GM12878 (cell line): ENCODE results near the gene CNTNAP2. TPM values are rescaled to one million over a fixed set of nuclear protein-coding genes. Genes with fewer than 3 reads are reported as not detected.

ENCODE experiments used
- ATAC-seq: fragments of 200-7000 bp; cut with Tn5 transposase; 3 replicates; pipeline ENCODE4 v1.9.1; 2020; ENCODE audit warnings: mild to moderate bottlenecking, moderate library complexity
- BruUV-seq: library from RNA; stranded (reverse); fragments of 400-500 nt; replicated peaks from 2 replicates; lab custom pipeline; 2021; lab: Mats Ljungman, UMichigan
- CTCF ChIA-PET: fragments of 300-600 bp; sonication (Branson Sonifier 250); formaldehyde crosslinking; extraction: SDS; loops from one replicate; lab custom pipeline; 2021; ENCODE audit warnings: inconsistent platforms; lab: Yijun Ruan, JAX
- POLR2A ChIA-PET: fragments of 350-600 bp; formaldehyde crosslinking; extraction: SDS; loops from one replicate; lab custom pipeline; 2021; ENCODE audit warnings: inconsistent platforms; lab: Charles Lee
- RAD21 ChIA-PET: fragments of 300-600 bp; sonication (Branson Sonifier 250); formaldehyde crosslinking; loops from one replicate; lab custom pipeline; 2023; ENCODE audit warnings: antibody characterized with exemption; ENCODE audit not compliant: unreplicated experiment; lab: Charles Lee
- SMC1A ChIA-PET: fragments of 300-600 bp; sonication (Branson Sonifier 250); formaldehyde crosslinking; loops from one replicate; lab custom pipeline; 2023; ENCODE audit not compliant: unreplicated experiment, uncharacterized antibody; lab: Charles Lee
- DNase-seq: peaks from one replicate; pipeline ENCODE4 v3.0.0-alpha.2; 2011; ENCODE audit warnings: low read depth, low spot score
- FAIRE-seq: peaks from 3 replicates; lab custom pipeline; 2011; peaks lifted over from hg19 to GRCh38; lab: Jason Lieb, UNC
- H2AFZ ChIP-seq: 2 replicates; pipeline ENCODE4 v1.6.0; 2011; ENCODE audit warnings: low read depth, low read length, control low read depth; ENCODE audit not compliant: control insufficient read depth
- H3K27ac ChIP-seq: 2 replicates; pipeline ENCODE4 v1.5.1; 2011; ENCODE audit warnings: control low read depth; ENCODE audit not compliant: control insufficient read depth, insufficient read depth
- H3K27me3 ChIP-seq, 2 experiments: replicated peaks in 1 of 2; 2 replicates each; pipeline versions ENCODE4 v1.6.0 to v1.6.1; 2011; ENCODE audit warnings: low read length in 1 of 2; ENCODE audit not compliant: control insufficient read depth in 2 of 2, insufficient read depth in 2 of 2
- H3K36me3 ChIP-seq, 2 experiments: 2 replicates each; pipeline ENCODE4 v1.5.1; 2011; ENCODE audit warnings: low read length in 1 of 2; ENCODE audit not compliant: control insufficient read depth in 2 of 2, insufficient read depth in 2 of 2
- H3K4me1 ChIP-seq: 2 replicates; pipeline ENCODE4 v1.6.1; 2011; ENCODE audit warnings: mild to moderate bottlenecking, low read length, moderate library complexity, mixed read lengths; ENCODE audit not compliant: control insufficient read depth, insufficient read depth
- H3K4me2 ChIP-seq: 2 replicates; pipeline ENCODE4 v1.6.0; 2011; ENCODE audit warnings: control low read depth; ENCODE audit not compliant: control insufficient read depth, insufficient read depth
- H3K4me3 ChIP-seq: fragments of 200-600 bp; sonication (generic); 2 replicates; pipeline ENCODE4 v1.5.1; 2016
- H3K79me2 ChIP-seq: 2 replicates; pipeline ENCODE4 v1.6.0; 2011; ENCODE audit warnings: low read length; ENCODE audit not compliant: control insufficient read depth, insufficient read depth
- H3K9ac ChIP-seq: 2 replicates; pipeline ENCODE4 v1.8.0; 2011; ENCODE audit warnings: low read length, control low read depth, mixed read lengths; ENCODE audit not compliant: control insufficient read depth, insufficient read depth
- H3K9me3 ChIP-seq: replicated peaks from 3 replicates; pipeline ENCODE4 v1.5.1; 2011; ENCODE audit warnings: mild to moderate bottlenecking, low read length; ENCODE audit not compliant: control insufficient read depth, insufficient read depth
- H4K20me1 ChIP-seq: 2 replicates; pipeline ENCODE4 v1.6.0; 2011; ENCODE audit not compliant: control insufficient read depth, insufficient read depth
- EP300 ChIP-seq, 2 experiments: fragments of 150-350 bp in 1 of 2; IDR thresholded peaks; 2 replicates each; pipeline ENCODE4 v1.6.1; 2011 to 2012; ENCODE audit warnings: low read depth in 2 of 2, low read length in 2 of 2, borderline replicate concordance in 1 of 2, improper control_type of control experiment in 1 of 2, inconsistent platforms in 1 of 2; ENCODE audit not compliant: control insufficient read depth in 1 of 2
- ESRRA ChIP-seq: IDR thresholded peaks from 2 replicates; pipeline ENCODE4 v1.6.1; 2012; ENCODE audit warnings: mild to moderate bottlenecking, low read length, improper control_type of control experiment
- HDAC6 ChIP-seq: fragments of 200-600 bp; sonication (generic); IDR thresholded peaks from one replicate; pipeline ENCODE4 v1.8.0; 2017; ENCODE audit warnings: antibody characterized with exemption; ENCODE audit not compliant: unreplicated experiment
- NBN ChIP-seq: fragments of 450-650 bp; IDR thresholded peaks from 2 replicates; pipeline ENCODE4 v1.6.1; 2016
- NRF1 ChIP-seq: conservative IDR thresholded peaks from 2 replicates; pipeline ENCODE4 v1.6.1; 2011; ENCODE audit warnings: mild to moderate bottlenecking, low read depth, low read length, improper control_type of control experiment
- PAX5 ChIP-seq: IDR thresholded peaks from 2 replicates; pipeline ENCODE4 v1.6.1; 2011; ENCODE audit warnings: low read depth, low read length, borderline replicate concordance
- POLR2AphosphoS2 ChIP-seq: IDR thresholded peaks from 2 replicates; pipeline ENCODE4 v1.6.1; 2011; ENCODE audit warnings: low read depth, mild to moderate bottlenecking, low read length, improper control_type of control experiment, moderate library complexity
- POU2F2 ChIP-seq: IDR thresholded peaks from 3 replicates; pipeline ENCODE4 v1.6.1; 2011; ENCODE audit warnings: low read depth, mild to moderate bottlenecking, low read length, borderline replicate concordance
- RB1 ChIP-seq: fragments of 450-650 bp; formaldehyde crosslinking; IDR thresholded peaks from 2 replicates; pipeline ENCODE4 v1.6.1; 2017; ENCODE audit warnings: mild to moderate bottlenecking, borderline replicate concordance
- RELA ChIP-seq: fragments of 450-650 bp; IDR thresholded peaks from 2 replicates; pipeline ENCODE4 v1.8.0; 2014; ENCODE audit warnings: borderline replicate concordance; ENCODE audit not compliant: partially characterized antibody
- SMAD5 ChIP-seq: IDR thresholded peaks from 2 replicates; pipeline ENCODE4 v1.6.1; 2016; ENCODE audit warnings: antibody characterized with exemption, low read depth
- TCF12 ChIP-seq: IDR thresholded peaks from 2 replicates; pipeline ENCODE4 v1.6.1; 2011; ENCODE audit warnings: low read depth, mild to moderate bottlenecking, low read length
- ZNF24 ChIP-seq: fragments of 450-650 bp; IDR thresholded peaks from 2 replicates; pipeline ENCODE4 v1.6.1; 2017; ENCODE audit warnings: antibody characterized with exemption, mild to moderate bottlenecking
- ZNF384 ChIP-seq: IDR thresholded peaks from 2 replicates; pipeline ENCODE4 v1.6.1; 2012; ENCODE audit warnings: low read depth, mild to moderate bottlenecking, low read length, improper control_type of control experiment, borderline replicate concordance
- ZSCAN29 ChIP-seq: fragments of 450-650 bp; IDR thresholded peaks from 2 replicates; pipeline ENCODE4 v1.6.1; 2017; ENCODE audit warnings: mild to moderate bottlenecking, moderate library complexity
- ZZZ3 ChIP-seq: IDR thresholded peaks from 2 replicates; pipeline ENCODE4 v1.6.1; 2011; ENCODE audit warnings: low read depth; ENCODE audit not compliant: control insufficient read depth, insufficient read length
- WGBS: methylation state at CpG from one replicate; pipeline ENCODE4 v1.1.6; 2016; ENCODE audit warnings: low lambda C conversion rate; ENCODE audit not compliant: insufficient replicate concordance, insufficient coverage; ENCODE audit errors: missing lambda C conversion rate; 5-methylcytosine and 5-hydroxymethylcytosine counted together
- in situ Hi-C: fragments of 300-500 bp; cut with MboI; formaldehyde crosslinking; loops from 9 replicates; pipeline ENCODE4 v1.14.3; 2018; ENCODE audit warnings: mixed read lengths
- intact Hi-C: fragments of 100-400 bp; cut with micrococcal nuclease; formaldehyde crosslinking; loops from one replicate; pipeline ENCODE4 v1.14.2; 2022; ENCODE audit not compliant: unreplicated experiment
- polyA plus RNA-seq, 11 experiments: library from polyadenylated mRNA; depleted of rRNA in 4 of 11; unstranded in 6 of 11; stranded (reverse) in 5 of 11; fragments of >200 nt; fragmentation: Nextera tagmentation in 4 of 11; fragmentation: Illumina TruSeq in 1 of 11; extraction: Ambion mirVana in 4 of 11; extraction: Trizol in 1 of 11; gene quantifications; 1 replicate in 1 of 11; 2 replicates in 10 of 11; pipeline versions ENCODE4 v1.2.1 to v1.2.3, GENCODE V29; 2011 to 2016; ENCODE audit warnings: inconsistent platforms in 2 of 11, missing spikeins in 2 of 11, low read depth in 1 of 11
- total RNA-seq, 4 experiments: library from RNA; depleted of rRNA in 3 of 4; stranded (reverse); fragments of >200 nt in 3 of 4; fragmentation: Illumina TruSeq in 1 of 4; extraction: Trizol in 1 of 4; gene quantifications; 2 replicates each; pipeline versions ENCODE4 v1.2.1 to v1.2.3, GENCODE V29; 2013 to 2021
- TF ChIP-seq, protein P1 (sequence below): IDR thresholded peaks from 2 replicates; pipeline ENCODE4 v1.6.1; 2012; ENCODE audit warnings: low read depth, low read length, improper control_type of control experiment
- TF ChIP-seq, protein P2 (sequence below): fragments of 450-650 bp; IDR thresholded peaks from 2 replicates; pipeline ENCODE4 v1.6.1; 2017; ENCODE audit warnings: low read depth, mild to moderate bottlenecking, moderate library complexity

CNTNAP2 gene
- total and polyA plus RNA-seq, 10 of the 15 experiments (the other 5 are each of a cell fraction or from before 2014, with no cell fraction given), result 0.03 to 0.08 (median 0.03) TPM; not detected in 7

DNA sequence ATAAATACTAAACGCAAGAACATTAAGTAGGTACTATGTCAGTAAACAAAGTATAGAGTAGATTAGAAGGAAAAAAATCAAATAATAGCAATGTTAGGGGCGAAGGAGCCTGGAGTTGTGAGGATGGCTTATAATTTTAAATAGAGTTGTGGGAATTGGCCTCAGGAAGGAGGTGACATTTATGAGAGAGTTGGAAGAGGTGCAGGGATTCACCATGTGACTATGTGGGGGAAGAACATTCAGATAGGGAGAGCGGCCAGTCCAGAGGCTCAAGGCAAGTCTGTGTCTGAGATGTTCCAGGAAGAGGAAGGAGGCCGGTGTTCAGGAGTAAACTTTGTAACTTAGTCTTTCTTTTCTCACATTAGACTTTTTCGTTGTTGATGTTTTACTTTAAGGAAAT, 1695.3 kb downstream of the CNTNAP2 start:
- Histone ChIP-seq H3K4me1 (no peaks in the 10 kb centered on the region), H3K9ac (no peak overlapping the region), H2AFZ (no peak overlapping the region), H4K20me1 (no peaks in the 10 kb centered on the region), H3K79me2 (no peaks in the 10 kb centered on the region), H3K4me2 (no peak overlapping the region), H3K4me3 (no peak overlapping the region), H3K9me3 (no peaks in the 10 kb centered on the region), H3K27me3 (no peaks in the 10 kb centered on the region), H3K27ac (no peak overlapping the region), H3K36me3 (no peaks in the 10 kb centered on the region)
- intact Hi-C loops, result no loop called here
- in situ Hi-C loops, result no loop called here
- ChIA-PET SMC1A (no interaction called here), POLR2A (no interaction called here), CTCF (no interaction called here), RAD21 (no interaction called here)
- BruUV-seq, result no TSS peak
- ATAC-seq (no peak), DNase-seq (no peak), FAIRE-seq (no peak)
- WGBS, result 37% methylated on average over 5 of the region's 5 CpGs
- no peak for TF ChIP-seq POLR2AphosphoS2
- no peak for TF ChIP-seq ZSCAN29
- TF ChIP-seq ZNF384, result no peak
- no peak for TF ChIP-seq TCF12
- TF ChIP-seq POU2F2, result no peak
- no peak for TF ChIP-seq SMAD5
- TF ChIP-seq, all 136 proteins: peak for 0

- intact Hi-C loops, result no loop called here
- TF ChIP-seq RELA (no peak), ZZZ3 (no peak), NBN (no peak), ZNF24 (no peak), PAX5 (no peak), HDAC6 (no peak), EP300 (IDR thresholded peaks at IDR 0.05; ENCODE audit: borderline replicate concordance in 1 of 2, control insufficient read depth in 1 of 2, low read depth in 2 of 2, low read length in 2 of 2) (no peak), RB1 (no peak), ESRRA (no peak), NRF1 (no peak)
- TF ChIP-seq, protein P1, sequence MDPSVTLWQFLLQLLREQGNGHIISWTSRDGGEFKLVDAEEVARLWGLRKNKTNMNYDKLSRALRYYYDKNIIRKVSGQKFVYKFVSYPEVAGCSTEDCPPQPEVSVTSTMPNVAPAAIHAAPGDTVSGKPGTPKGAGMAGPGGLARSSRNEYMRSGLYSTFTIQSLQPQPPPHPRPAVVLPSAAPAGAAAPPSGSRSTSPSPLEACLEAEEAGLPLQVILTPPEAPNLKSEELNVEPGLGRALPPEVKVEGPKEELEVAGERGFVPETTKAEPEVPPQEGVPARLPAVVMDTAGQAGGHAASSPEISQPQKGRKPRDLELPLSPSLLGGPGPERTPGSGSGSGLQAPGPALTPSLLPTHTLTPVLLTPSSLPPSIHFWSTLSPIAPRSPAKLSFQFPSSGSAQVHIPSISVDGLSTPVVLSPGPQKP, result no peak
- TF ChIP-seq, protein P2, sequence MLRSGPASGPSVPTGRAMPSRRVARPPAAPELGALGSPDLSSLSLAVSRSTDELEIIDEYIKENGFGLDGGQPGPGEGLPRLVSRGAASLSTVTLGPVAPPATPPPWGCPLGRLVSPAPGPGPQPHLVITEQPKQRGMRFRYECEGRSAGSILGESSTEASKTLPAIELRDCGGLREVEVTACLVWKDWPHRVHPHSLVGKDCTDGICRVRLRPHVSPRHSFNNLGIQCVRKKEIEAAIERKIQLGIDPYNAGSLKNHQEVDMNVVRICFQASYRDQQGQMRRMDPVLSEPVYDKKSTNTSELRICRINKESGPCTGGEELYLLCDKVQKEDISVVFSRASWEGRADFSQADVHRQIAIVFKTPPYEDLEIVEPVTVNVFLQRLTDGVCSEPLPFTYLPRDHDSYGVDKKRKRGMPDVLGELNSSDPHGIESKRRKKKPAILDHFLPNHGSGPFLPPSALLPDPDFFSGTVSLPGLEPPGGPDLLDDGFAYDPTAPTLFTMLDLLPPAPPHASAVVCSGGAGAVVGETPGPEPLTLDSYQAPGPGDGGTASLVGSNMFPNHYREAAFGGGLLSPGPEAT, result no peak
Measured at GRCh38 chr7:147813316-147813715, 1696.7 kb downstream of the CNTNAP2 start.

More at GRCh38 chr7:147813316-147813715, 1696.7 kb downstream of the CNTNAP2 start:
- Histone ChIP-seq H3K4me1 (no peaks in the 10 kb centered on the region), H3K27me3 (no peaks in the 10 kb centered on the region), H3K4me2 (no peak overlapping the region), H3K9me3 (no peaks in the 10 kb centered on the region), H3K79me2 (no peaks in the 10 kb centered on the region), H3K9ac (no peak overlapping the region), H4K20me1 (no peaks in the 10 kb centered on the region), H2AFZ (no peak overlapping the region), H3K4me3 (no peak overlapping the region), H3K36me3 (no peaks in the 10 kb centered on the region), H3K27ac (no peak overlapping the region)
- in situ Hi-C loops, result no loop called here
- ChIA-PET RAD21 (no interaction called here), SMC1A (interaction anchor here (1.5 kb wide), 1 partner anchor 9 kb away, joined by 4 read pairs; no protein-coding TSS in a partner anchor), POLR2A (interaction anchor here (0.7 kb wide), 1 partner anchor 1196 kb away, joined by 3 read pairs; no protein-coding TSS in a partner anchor), CTCF (no interaction called here)
- BruUV-seq, result no TSS peak
- ATAC-seq (no peak), DNase-seq (no peak), FAIRE-seq (no peak)
